Measurements from ENCODE around the gene OPCML. TPM values are rescaled to one million over a fixed set of nuclear protein-coding genes. Genes with fewer than 3 reads are reported as not detected.

OPCML gene
- total RNA-seq, 3 donors from 2014 or later, result not detected

DNA sequence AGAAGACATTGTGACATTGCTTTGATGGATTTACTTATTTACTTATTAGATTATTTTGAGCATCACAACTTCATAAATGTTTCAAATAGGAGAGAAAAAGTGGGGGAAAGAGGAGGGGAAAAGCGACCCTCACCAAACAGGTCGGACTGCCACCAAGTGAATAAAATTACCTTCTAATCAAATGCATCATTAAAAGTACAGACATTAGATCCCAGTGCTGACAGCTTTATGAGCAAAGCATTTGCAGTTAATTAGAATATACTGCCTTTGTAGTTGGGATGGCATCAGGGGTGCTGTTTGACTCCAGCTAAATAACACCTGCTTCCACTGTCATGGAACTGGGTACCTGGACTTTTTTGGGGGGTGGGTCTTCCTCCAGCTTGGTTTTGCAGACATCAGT is 299.6 kb downstream of the OPCML start:
- Mint-ChIP-seq H3K4me1 (ENCODE audit: low read depth) (no peaks in the 10 kb centered on the region), H3K36me3 (ENCODE audit: insufficient read depth) (no peaks in the 10 kb centered on the region), H3K27me3 (ENCODE audit: low read depth) (peaks cover 4% of the 10 kb centered on the region), H3K4me3 (no peak overlapping the region), H3K9me3 (peaks cover 4% of the 10 kb centered on the region)
- no peak for ATAC-seq
- no peak for DNase-seq

DNA sequence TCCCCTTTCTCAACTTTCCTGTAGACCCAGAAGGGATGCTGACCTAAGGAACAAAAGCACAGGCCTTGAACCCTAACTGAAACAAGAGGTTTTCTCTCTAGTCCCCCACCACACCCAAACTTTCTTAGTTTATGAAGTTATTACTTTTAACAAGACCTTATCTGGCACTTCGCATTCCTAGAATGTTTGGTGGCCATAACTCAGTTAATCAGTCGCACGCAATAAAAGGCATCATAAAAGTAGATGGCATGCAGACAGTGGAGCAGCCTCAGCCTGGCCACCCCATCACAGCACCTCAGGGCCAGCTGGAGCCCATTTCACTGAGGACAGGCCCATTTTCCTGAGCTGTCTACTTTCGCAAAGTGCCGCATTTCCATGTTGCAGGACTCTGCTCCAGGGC is 301.9 kb downstream of the OPCML start:
- DNase-seq, result no peak
- Mint-ChIP-seq H3K9me3 (peaks cover 4% of the 10 kb centered on the region), H3K4me3 (no peak overlapping the region), H3K36me3 (ENCODE audit: insufficient read depth) (no peaks in the 10 kb centered on the region), H3K27me3 (ENCODE audit: low read depth) (peaks cover 4% of the 10 kb centered on the region), H3K4me1 (ENCODE audit: low read depth) (no peaks in the 10 kb centered on the region)
- no peak for ATAC-seq

- Mint-ChIP-seq H3K36me3 (ENCODE audit: insufficient read depth) (no peaks in the 10 kb centered on the region), H3K4me3 (no peak overlapping the region), H3K4me1 (ENCODE audit: low read depth) (no peaks in the 10 kb centered on the region), H3K27me3 (ENCODE audit: low read depth) (peaks cover 3% of the 10 kb centered on the region), H3K9me3 (peaks cover 3% of the 10 kb centered on the region)
- DNase-seq (no peak), ATAC-seq (no peak)
Observed at GRCh38 chr11:133228471-133229329, 303.6 kb downstream of the OPCML start.

- no peaks in the 10 kb centered on the region for H3K9me3 Mint-ChIP-seq
- no peaks in the 10 kb centered on the region for H3K36me3 Mint-ChIP-seq (ENCODE audit: insufficient read depth)
- DNase-seq, result no peak
- H3K4me3 Mint-ChIP-seq, result no peak overlapping the region
- no peak for ATAC-seq
- H3K27me3 Mint-ChIP-seq (ENCODE audit: low read depth), result peaks cover 2% of the 10 kb centered on the region
- H3K4me1 Mint-ChIP-seq (ENCODE audit: low read depth), result no peaks in the 10 kb centered on the region
Observed at GRCh38 chr11:133227632-133228111, 304.6 kb downstream of the OPCML start.

GRCh38 chr11:133224271-133224670 is 308.0 kb downstream of the OPCML start:
- no peaks in the 10 kb centered on the region for H3K27me3 Mint-ChIP-seq (ENCODE audit: low read depth)
- H3K4me3 Mint-ChIP-seq, result no peak overlapping the region
- H3K4me1 Mint-ChIP-seq (ENCODE audit: low read depth), result no peaks in the 10 kb centered on the region
- no peaks in the 10 kb centered on the region for H3K36me3 Mint-ChIP-seq (ENCODE audit: insufficient read depth)
- no peak for ATAC-seq
- no peak for DNase-seq
- H3K9me3 Mint-ChIP-seq, result no peaks in the 10 kb centered on the region

DNA sequence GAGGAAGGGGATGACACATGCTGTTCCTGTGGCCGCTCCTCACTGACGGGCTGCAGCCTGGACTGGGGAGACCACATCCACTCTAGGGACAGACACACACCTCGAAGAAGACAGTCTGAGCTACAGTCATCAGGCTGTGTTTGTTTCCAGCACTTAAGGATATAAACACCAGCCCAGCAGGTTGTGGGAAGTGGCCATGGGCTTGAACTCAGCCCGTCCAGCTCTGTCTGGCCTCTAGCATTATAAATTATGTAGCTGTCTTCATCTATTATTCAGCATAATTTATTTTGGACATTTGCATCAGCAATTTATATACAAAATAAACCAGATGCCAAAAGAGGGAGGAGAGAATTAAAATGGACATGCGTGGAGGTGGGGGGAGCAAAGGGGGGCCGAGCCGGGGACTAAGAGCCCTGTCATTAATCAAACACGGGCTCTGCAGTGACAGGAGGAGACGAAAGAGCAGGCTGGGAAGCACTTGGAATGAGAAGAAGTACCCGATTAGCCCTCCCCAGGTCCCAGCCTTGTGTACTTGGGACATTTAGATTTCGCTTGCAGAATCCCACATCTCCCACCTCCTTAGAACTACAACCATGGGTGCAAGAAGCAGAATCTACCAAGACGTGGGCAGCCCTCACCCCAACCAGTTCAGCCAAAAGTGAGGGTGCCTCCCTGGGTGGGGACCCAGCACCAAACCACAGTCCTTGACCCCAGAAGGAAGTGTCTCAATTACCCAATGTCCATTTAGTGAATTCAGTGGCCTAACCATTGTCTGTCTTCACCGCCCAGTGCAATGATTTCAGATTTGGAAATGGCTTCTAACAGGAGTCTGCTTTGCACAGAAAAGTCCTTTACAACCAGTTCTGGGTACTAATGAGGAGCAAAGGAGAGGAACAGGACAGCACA is 309.6 kb downstream of the OPCML start:
- no peak for ATAC-seq

GRCh38 chr11:133219543-133219942 is 312.8 kb downstream of the OPCML start:
- H3K36me3 Mint-ChIP-seq (ENCODE audit: insufficient read depth), result no peaks in the 10 kb centered on the region
- peaks cover 2% of the 10 kb centered on the region for H3K9me3 Mint-ChIP-seq
- H3K4me1 Mint-ChIP-seq (ENCODE audit: low read depth), result no peaks in the 10 kb centered on the region
- peaks cover 16% of the 10 kb centered on the region for H3K27me3 Mint-ChIP-seq (ENCODE audit: low read depth)
- no peak overlapping the region for H3K4me3 Mint-ChIP-seq
- DNase-seq (no peak), ATAC-seq (no peak)

More for the DNA sequence above, 309.6 kb downstream of the OPCML start:
- peaks cover 3% of the 10 kb centered on the region for H3K27me3 Mint-ChIP-seq (ENCODE audit: low read depth)
- H3K4me1 Mint-ChIP-seq (ENCODE audit: low read depth), result no peaks in the 10 kb centered on the region
- H3K4me3 Mint-ChIP-seq, result no peak overlapping the region
- no peaks in the 10 kb centered on the region for H3K36me3 Mint-ChIP-seq (ENCODE audit: insufficient read depth)
- H3K9me3 Mint-ChIP-seq, result no peaks in the 10 kb centered on the region
- DNase-seq, result no peak

- Mint-ChIP-seq H3K9me3 (peaks cover 2% of the 10 kb centered on the region), H3K36me3 (ENCODE audit: insufficient read depth) (no peaks in the 10 kb centered on the region), H3K27me3 (ENCODE audit: low read depth) (peaks cover 16% of the 10 kb centered on the region), H3K4me1 (ENCODE audit: low read depth) (no peaks in the 10 kb centered on the region), H3K4me3 (no peak overlapping the region)
- ATAC-seq (no peak), DNase-seq (no peak)
Observed at GRCh38 chr11:133216813-133217212, 315.5 kb downstream of the OPCML start.

GRCh38 chr11:133215596-133216230 is 316.6 kb downstream of the OPCML start:
- DNase-seq (no peak), ATAC-seq (no peak)
- Mint-ChIP-seq H3K4me1 (ENCODE audit: low read depth) (no peaks in the 10 kb centered on the region), H3K36me3 (ENCODE audit: insufficient read depth) (no peaks in the 10 kb centered on the region), H3K4me3 (no peak overlapping the region), H3K9me3 (peaks cover 2% of the 10 kb centered on the region), H3K27me3 (ENCODE audit: low read depth) (peaks cover 16% of the 10 kb centered on the region)

GRCh38 chr11:133214646-133215045 is 317.7 kb downstream of the OPCML start:
- no peak for ATAC-seq
- no peaks in the 10 kb centered on the region for H3K4me1 Mint-ChIP-seq (ENCODE audit: low read depth)
- H3K36me3 Mint-ChIP-seq (ENCODE audit: insufficient read depth), result no peaks in the 10 kb centered on the region
- no peak for DNase-seq
- peaks cover 2% of the 10 kb centered on the region for H3K9me3 Mint-ChIP-seq
- peaks cover 16% of the 10 kb centered on the region for H3K27me3 Mint-ChIP-seq (ENCODE audit: low read depth)
- no peak overlapping the region for H3K4me3 Mint-ChIP-seq

DNA sequence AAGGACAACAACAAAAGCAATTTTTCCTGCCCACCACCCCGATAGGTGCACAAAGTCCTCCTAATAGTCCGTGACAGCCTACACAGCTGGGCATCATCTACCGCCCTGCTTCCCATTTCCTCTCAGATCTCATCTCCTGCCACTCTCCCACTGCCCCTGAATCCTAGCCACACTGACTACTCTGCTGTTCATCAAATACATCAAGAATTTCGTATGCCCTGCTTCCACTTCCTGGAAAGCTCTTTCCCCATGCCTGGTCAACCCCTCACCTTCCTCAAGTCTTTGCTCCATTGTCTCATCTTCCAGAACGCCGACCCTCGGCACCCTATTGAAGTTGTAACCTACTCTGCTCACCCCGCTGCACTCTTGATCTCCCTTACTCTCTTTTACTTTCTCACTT is 320.1 kb downstream of the OPCML start:
- no peak for ATAC-seq
- Mint-ChIP-seq H3K27me3 (ENCODE audit: low read depth) (peaks cover 9% of the 10 kb centered on the region), H3K36me3 (ENCODE audit: insufficient read depth) (no peaks in the 10 kb centered on the region), H3K4me1 (ENCODE audit: low read depth) (no peaks in the 10 kb centered on the region), H3K4me3 (no peak overlapping the region), H3K9me3 (peaks cover 2% of the 10 kb centered on the region)
- DNase-seq, result no peak

DNA sequence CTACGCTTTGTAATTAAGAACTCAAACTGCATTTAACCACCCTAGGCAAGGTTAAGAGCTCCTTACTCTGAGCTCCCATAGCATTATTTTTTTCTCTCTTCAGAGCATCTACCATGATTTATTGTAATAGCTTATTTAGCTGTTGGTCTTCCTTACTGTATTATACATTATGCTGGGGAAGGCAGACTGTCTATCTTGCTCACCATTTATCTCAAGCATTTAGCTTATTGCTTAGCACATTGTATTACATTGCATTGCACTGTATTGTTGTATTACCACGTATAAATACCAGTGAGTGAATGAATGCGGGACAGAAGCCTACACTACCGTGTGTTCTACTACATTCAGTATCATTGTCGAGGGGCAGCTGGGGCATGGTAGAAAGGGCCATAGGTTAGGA is 324.3 kb downstream of the OPCML start:
- H3K36me3 Mint-ChIP-seq (ENCODE audit: insufficient read depth), result no peaks in the 10 kb centered on the region
- H3K27me3 Mint-ChIP-seq (ENCODE audit: low read depth), result no peaks in the 10 kb centered on the region
- ATAC-seq (no peak), DNase-seq (no peak)
- no peak overlapping the region for H3K4me3 Mint-ChIP-seq
- no peaks in the 10 kb centered on the region for H3K9me3 Mint-ChIP-seq
- H3K4me1 Mint-ChIP-seq (ENCODE audit: low read depth), result no peaks in the 10 kb centered on the region

GRCh38 chr11:133206313-133207005 is 325.8 kb downstream of the OPCML start:
- Mint-ChIP-seq H3K27me3 (ENCODE audit: low read depth) (no peaks in the 10 kb centered on the region), H3K4me3 (no peak overlapping the region), H3K36me3 (ENCODE audit: insufficient read depth) (no peaks in the 10 kb centered on the region), H3K9me3 (no peaks in the 10 kb centered on the region), H3K4me1 (ENCODE audit: low read depth) (no peaks in the 10 kb centered on the region)
- ATAC-seq (no peak), DNase-seq (no peak)

DNA sequence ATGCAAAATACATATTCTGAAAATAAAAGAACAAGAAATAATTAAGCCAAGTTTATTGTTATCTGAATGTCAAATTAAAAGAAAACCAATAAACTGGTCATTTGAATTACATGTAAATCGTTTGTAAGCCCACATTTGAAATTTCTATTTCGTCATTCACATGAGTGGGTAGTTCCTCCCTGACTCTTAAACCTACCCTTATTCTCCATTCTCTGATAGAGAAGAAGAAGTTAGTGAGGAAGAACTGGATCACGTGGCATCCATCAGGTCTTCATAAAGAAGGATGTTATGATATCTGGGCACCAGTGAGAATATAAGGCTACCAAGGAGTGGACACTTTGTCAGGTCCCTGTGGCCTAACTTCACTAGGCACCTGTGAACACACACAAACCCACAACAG is 328.1 kb downstream of the OPCML start:
- no peaks in the 10 kb centered on the region for H3K27me3 Mint-ChIP-seq (ENCODE audit: low read depth)
- ATAC-seq (no peak), DNase-seq (no peak)
- H3K9me3 Mint-ChIP-seq, result peaks cover 3% of the 10 kb centered on the region
- H3K36me3 Mint-ChIP-seq (ENCODE audit: insufficient read depth), result no peaks in the 10 kb centered on the region
- no peaks in the 10 kb centered on the region for H3K4me1 Mint-ChIP-seq (ENCODE audit: low read depth)
- no peak overlapping the region for H3K4me3 Mint-ChIP-seq
